Measurements from ENCODE around the gene FKBP2. TPM values are rescaled to one million over a fixed set of nuclear protein-coding genes. Genes with fewer than 3 reads are reported as not detected.

FKBP2 gene
- total RNA-seq, 1 donor from 2014 or later = 5.3 TPM

DNA sequence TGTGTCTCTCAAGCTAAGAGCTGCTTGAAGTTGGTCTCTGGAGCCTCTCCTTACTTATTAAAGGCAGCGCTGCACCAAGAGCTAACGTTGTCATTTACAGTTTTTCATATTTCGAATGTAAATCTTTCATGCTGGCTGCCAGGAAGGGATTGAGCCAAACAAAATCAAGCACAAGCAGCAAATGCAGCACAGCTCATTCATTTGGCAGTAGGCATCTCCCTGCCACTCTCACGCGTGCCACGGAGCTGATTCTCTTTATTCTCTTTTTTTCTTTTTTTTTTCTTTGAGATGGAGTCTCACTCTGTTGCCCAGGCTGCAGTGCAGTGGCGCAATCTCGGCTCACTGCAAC is 8.0 kb upstream of the FKBP2 start:
- Histone ChIP-seq H3F3A (ENCODE audit: low read depth) (peaks cover 44% of the 10 kb centered on the region), H3K36me3 (no peaks in the 10 kb centered on the region), H3K4me3 (no peak overlapping the region), H3K9ac (no peak overlapping the region), H3K79me2 (ENCODE audit: low read depth) (no peaks in the 10 kb centered on the region), H3K4me2 (no peak overlapping the region), H3K9me3 (ENCODE audit: low read depth) (no peaks in the 10 kb centered on the region), H2AFZ (replicated peaks) (no peak overlapping the region), H3K27me3 (peaks cover 47% of the 10 kb centered on the region), H3K4me1 (peaks cover 8% of the 10 kb centered on the region), H3K27ac (no peak overlapping the region), H4K20me1 (ENCODE audit: low read depth) (peaks cover 3% of the 10 kb centered on the region)
- Mint-ChIP-seq H3K27me3 (ENCODE audit: insufficient read depth, low read depth) (peaks cover 16% of the 10 kb centered on the region), H3K4me1 (peaks cover 23% of the 10 kb centered on the region), H3K4me3 (peak overlapping the region; percentile 92), H3K27ac (no peak overlapping the region), H3K9me3 (no peaks in the 10 kb centered on the region), H3K36me3 (no peaks in the 10 kb centered on the region)
- TF ChIP-seq EZH2 (IDR thresholded peaks at IDR 0.05) = no peak
- TF ChIP-seq, protein P1, sequence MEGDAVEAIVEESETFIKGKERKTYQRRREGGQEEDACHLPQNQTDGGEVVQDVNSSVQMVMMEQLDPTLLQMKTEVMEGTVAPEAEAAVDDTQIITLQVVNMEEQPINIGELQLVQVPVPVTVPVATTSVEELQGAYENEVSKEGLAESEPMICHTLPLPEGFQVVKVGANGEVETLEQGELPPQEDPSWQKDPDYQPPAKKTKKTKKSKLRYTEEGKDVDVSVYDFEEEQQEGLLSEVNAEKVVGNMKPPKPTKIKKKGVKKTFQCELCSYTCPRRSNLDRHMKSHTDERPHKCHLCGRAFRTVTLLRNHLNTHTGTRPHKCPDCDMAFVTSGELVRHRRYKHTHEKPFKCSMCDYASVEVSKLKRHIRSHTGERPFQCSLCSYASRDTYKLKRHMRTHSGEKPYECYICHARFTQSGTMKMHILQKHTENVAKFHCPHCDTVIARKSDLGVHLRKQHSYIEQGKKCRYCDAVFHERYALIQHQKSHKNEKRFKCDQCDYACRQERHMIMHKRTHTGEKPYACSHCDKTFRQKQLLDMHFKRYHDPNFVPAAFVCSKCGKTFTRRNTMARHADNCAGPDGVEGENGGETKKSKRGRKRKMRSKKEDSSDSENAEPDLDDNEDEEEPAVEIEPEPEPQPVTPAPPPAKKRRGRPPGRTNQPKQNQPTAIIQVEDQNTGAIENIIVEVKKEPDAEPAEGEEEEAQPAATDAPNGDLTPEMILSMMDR (IDR thresholded peaks at IDR 0.05) = no peak
- no peak for TF ChIP-seq EZH2phosphoT487 (IDR thresholded peaks at IDR 0.05)
- DNase-seq (ENCODE audit: low spot score) = no peak

DNA sequence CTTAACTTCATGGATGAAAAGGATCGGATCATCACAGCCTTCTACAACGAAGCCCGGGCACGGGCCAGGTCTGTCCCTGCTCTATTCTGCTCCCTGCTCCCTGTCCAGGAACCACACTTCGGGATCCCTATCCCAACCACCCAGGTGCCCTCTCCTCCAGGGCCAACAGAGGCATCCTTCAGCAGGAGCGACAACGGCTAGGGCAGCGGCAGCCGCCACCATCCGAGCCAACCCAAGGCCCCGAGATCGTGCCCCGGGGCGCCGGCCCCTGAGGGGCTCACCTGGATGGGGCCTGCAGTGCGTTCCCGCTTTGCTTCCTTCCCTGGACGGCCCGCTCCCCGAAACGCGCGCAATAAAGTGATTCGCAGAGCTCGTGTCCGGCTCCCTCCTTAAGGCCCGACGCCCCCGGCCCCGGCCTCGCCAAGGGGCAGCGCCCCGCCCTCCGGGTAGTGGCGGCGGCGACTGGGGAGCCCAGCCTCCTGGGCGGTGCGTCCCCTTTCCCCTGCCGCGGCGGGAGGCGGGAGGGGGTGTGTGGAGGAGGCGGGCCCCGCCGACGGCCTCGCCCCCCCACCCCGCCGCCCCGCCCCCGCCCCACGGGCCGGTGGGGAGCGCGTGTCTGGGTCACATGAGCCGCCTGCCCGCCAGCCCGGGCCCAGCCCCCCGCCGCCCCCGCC is 6.8 kb upstream of the FKBP2 start, which contains the start of gene VEGFB:
Gene VEGFB (plus strand): TSS at position 672 of the 674 bp plus-strand sequence. CDS start 250 bp downstream, outside the sequence.
- Histone ChIP-seq H3K9ac (no peak within 1 kb of the TSS), H3K9me3 (ENCODE audit: low read depth) (no peaks in the 10 kb centered on the region), H3K4me2 (peak within 1 kb of the TSS; percentile 94), H3K27ac (no peak within 1 kb of the TSS), H3K4me3 (peak within 1 kb of the TSS; percentile 84), H4K20me1 (ENCODE audit: low read depth) (peaks cover 3% of the 10 kb centered on the region), H3K79me2 (ENCODE audit: low read depth) (no peaks in the 10 kb centered on the region), H3K36me3 (no peaks in the 10 kb centered on the region), H2AFZ (replicated peaks) (peak within 1 kb of the TSS; percentile 85), H3K4me1 (peaks cover 8% of the 10 kb centered on the region), H3F3A (ENCODE audit: low read depth) (peaks cover 44% of the 10 kb centered on the region), H3K27me3 (peaks cover 47% of the 10 kb centered on the region)
- Mint-ChIP-seq H3K27ac (no peak within 1 kb of the TSS), H3K4me1 (peaks cover 23% of the 10 kb centered on the region), H3K27me3 (ENCODE audit: insufficient read depth, low read depth) (peaks cover 16% of the 10 kb centered on the region), H3K9me3 (no peaks in the 10 kb centered on the region), H3K36me3 (no peaks in the 10 kb centered on the region), H3K4me3 (peak within 1 kb of the TSS; percentile 92)
- DNase-seq (ENCODE audit: low spot score) = peak; percentile 74
- TF ChIP-seq, protein P1 (IDR thresholded peaks at IDR 0.05) = no peak
- TF ChIP-seq EZH2phosphoT487 (IDR thresholded peaks at IDR 0.05) = peak; percentile 5
- TF ChIP-seq EZH2 (IDR thresholded peaks at IDR 0.05) = no peak

DNA sequence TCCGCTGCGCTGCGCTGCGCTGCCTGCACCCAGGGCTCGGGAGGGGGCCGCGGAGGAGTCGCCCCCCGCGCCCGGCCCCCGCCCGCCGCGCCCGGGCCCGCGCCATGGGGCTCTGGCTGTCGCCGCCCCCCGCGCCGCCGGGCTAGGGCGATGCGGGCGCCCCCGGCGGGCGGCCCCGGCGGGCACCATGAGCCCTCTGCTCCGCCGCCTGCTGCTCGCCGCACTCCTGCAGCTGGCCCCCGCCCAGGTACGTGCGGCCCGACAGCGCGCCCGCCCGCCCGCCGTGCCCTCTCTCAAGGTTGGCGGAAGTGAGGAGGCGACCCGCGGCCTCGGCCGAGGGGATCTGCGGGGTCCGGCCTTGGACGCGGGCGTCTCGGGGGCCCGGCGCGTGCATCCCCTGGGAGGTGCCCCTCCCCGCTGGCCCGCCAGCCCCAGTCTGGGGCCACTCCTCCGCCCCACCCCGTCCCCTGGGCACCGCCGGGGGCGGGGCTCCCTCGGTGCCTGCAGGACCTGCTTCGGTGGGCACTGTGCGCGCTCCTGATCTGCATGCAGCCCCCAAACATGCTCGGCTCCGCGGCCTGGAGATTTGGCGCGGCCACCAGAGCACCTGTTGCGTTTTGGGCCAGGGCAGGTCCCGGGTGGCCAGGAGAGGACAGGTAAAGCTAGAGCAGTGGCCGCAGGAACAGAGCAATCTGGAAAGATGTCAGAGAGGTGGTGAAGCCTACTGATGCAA is 6.1 kb upstream of the FKBP2 start:
- Mint-ChIP-seq H3K36me3 (no peaks in the 10 kb centered on the region), H3K4me1 (peaks cover 18% of the 10 kb centered on the region), H3K27me3 (ENCODE audit: insufficient read depth, low read depth) (peaks cover 18% of the 10 kb centered on the region), H3K27ac (no peak overlapping the region), H3K4me3 (peak overlapping the region; percentile 85), H3K9me3 (no peaks in the 10 kb centered on the region)
- Histone ChIP-seq H3K79me2 (ENCODE audit: low read depth) (no peaks in the 10 kb centered on the region), H3K36me3 (no peaks in the 10 kb centered on the region), H4K20me1 (ENCODE audit: low read depth) (peaks cover 3% of the 10 kb centered on the region), H3K4me1 (peaks cover 4% of the 10 kb centered on the region), H3K9ac (no peak overlapping the region), H3K4me2 (peak overlapping the region; percentile 94), H3K27ac (no peak overlapping the region), H2AFZ (replicated peaks) (peak overlapping the region; percentile 85), H3F3A (ENCODE audit: low read depth) (peaks cover 38% of the 10 kb centered on the region), H3K9me3 (ENCODE audit: low read depth) (no peaks in the 10 kb centered on the region), H3K27me3 (peaks cover 47% of the 10 kb centered on the region), H3K4me3 (peak overlapping the region; percentile 84)
- TF ChIP-seq EZH2phosphoT487 (IDR thresholded peaks at IDR 0.05) (peak; percentile 8), EZH2 (IDR thresholded peaks at IDR 0.05) (no peak)
- TF ChIP-seq, protein P1 (IDR thresholded peaks at IDR 0.05) = peak; percentile 5
- peak; percentile 64 for DNase-seq (ENCODE audit: low spot score)
